ENCODE measurements around the gene HIVEP1. TPM values are rescaled to one million over a fixed set of nuclear protein-coding genes. Genes with fewer than 3 reads are reported as not detected.

The HIVEP1 gene
- total RNA-seq: 27.3 and 38.5 TPM in 2 replicates

GRCh38 chr6:12012038-12012557 lies at the start of gene HIVEP1:
Gene HIVEP1 (plus strand): TSS chr6:12012312. CDS start chr6:12015629, 3,317 bp downstream.
- DNase-seq (ENCODE audit: extremely low read depth, low read depth, low spot score): no peak

- DNase-seq (ENCODE audit: extremely low read depth, low read depth, low spot score): no peak
Observed at GRCh38 chr6:11963756-11964500, 48.2 kb upstream of the HIVEP1 start.

- DNase-seq (ENCODE audit: extremely low read depth, low read depth, low spot score): no peak
Observed at GRCh38 chr6:11964729-11965335, 47.3 kb upstream of the HIVEP1 start.

GRCh38 chr6:11965499-11965898 lies 46.6 kb upstream of the HIVEP1 start:
- DNase-seq (ENCODE audit: extremely low read depth, low read depth, low spot score): no peak

GRCh38 chr6:11968241-11968806 lies 43.8 kb upstream of the HIVEP1 start:
- no peak for DNase-seq (ENCODE audit: extremely low read depth, low read depth, low spot score)

DNA sequence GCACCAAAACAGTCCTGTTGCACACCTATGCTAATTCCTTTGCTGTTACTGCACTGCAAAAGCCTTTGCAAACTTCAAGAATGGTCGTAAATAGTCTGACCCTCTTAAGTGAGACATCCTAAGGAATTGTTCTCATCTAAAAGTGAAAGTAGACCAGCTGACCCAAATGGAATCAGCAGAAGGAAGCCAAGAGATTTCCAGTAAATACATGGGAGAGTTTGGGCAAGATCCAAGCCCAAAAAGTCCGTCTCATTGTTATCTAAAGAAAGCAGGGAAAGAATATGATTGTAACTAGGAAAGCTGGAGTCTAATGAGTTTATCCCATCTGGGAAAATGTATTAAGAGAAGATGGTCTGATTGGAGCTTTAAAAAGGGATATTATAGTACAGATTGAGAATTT lies 43.0 kb upstream of the HIVEP1 start:
- peak; percentile 12 for DNase-seq (ENCODE audit: extremely low read depth, low read depth, low spot score)

DNA sequence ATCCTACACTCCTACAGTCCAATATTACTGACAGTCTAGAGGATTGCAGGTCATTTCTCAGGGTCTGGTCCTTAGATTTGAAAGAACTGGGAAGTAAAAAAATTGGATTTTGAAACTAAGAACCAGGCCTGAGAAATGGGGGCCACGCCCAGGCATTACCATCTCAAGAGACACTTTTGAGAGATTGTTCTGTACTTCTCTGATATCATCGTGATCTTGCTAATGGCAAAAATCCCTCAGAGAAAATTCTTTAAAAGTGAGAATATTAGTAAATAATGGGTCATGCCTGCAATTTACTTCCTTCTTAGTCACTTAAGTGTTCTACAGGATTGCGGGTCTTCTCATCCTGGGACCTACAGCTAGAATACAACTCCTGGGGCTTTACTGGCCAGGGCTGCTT lies 42.0 kb upstream of the HIVEP1 start:
- no peak for DNase-seq (ENCODE audit: extremely low read depth, low read depth, low spot score)

GRCh38 chr6:11971154-11971553 lies 41.0 kb upstream of the HIVEP1 start:
- DNase-seq (ENCODE audit: extremely low read depth, low read depth, low spot score): no peak

DNA sequence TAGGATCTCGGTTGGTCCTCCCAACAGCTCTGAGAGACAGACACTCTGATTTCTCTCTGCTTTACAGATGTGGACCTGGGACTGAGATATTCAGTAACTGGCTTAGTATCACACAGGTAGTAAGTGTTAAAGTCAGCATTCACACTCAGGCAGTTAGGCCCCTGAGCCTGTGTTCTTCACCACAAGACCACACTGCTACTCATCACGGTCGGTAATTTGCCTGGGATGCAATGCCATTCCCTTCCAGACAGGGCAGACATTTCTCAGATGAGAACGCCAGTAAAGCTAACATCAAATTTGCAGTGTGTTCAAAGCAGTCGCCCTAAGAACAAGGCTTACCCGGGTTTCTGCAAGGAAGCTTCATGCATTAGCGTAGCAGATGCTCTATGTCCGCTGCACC lies 39.8 kb upstream of the HIVEP1 start:
- DNase-seq (ENCODE audit: extremely low read depth, low read depth, low spot score): no peak

GRCh38 chr6:11972806-11973205 lies 39.3 kb upstream of the HIVEP1 start:
- DNase-seq (ENCODE audit: extremely low read depth, low read depth, low spot score): no peak

GRCh38 chr6:11973238-11973637 lies 38.9 kb upstream of the HIVEP1 start:
- no peak for DNase-seq (ENCODE audit: extremely low read depth, low read depth, low spot score)

- no peak for DNase-seq (ENCODE audit: extremely low read depth, low read depth, low spot score)
Observed at GRCh38 chr6:11974089-11974488, 38.0 kb upstream of the HIVEP1 start.

DNA sequence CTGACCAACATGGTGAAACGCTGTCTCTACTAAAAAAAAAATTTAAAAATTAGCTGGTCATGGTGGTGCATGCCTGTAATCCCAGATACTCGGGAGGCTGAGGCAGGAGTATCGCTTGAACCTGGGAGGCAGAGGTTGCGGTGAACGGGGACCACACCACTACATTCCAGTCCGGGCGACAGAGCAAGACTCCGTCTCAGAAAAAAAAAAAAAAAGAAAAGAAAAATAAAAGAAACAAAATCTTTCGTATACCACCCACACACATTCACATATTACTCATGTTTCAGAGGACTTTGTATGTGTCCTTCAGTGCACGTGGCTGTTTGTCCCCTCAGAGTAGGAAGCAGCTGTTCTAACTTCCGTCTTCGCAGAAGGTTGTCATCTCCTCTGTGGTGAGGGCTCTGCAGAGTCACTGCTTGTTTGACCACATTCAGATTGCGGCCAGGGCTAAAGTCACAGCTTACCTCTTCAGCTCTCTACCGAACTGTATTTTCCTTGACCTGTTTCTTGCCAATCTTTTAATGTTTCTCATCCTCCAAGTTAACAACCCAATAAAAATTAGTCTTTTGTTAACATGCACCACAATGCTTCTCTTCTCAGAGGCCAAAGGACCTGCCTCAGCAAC lies 36.6 kb upstream of the HIVEP1 start:
- no peak for DNase-seq (ENCODE audit: extremely low read depth, low read depth, low spot score)

DNA sequence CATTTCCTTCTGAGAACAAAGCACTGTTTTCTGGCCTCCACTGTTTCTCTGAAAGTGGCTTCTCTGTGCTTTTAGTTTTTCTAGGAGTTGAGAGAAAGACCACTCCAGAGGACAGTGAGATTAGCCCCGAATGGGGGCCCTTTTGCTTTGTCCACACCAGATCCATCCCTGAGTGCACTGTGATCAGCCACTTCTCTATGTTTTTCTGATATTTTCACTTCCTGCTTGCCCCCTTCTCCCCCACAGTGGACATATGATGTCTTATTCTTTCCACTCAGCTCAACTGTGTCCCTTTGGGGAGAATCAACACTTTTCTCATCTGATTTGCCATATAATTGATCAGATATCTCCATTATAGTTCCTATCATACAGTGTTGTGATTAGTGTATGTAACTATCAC lies 35.6 kb upstream of the HIVEP1 start:
- no peak for DNase-seq (ENCODE audit: extremely low read depth, low read depth, low spot score)

GRCh38 chr6:11977193-11977592 lies 34.9 kb upstream of the HIVEP1 start:
- DNase-seq (ENCODE audit: extremely low read depth, low read depth, low spot score): no peak

DNA sequence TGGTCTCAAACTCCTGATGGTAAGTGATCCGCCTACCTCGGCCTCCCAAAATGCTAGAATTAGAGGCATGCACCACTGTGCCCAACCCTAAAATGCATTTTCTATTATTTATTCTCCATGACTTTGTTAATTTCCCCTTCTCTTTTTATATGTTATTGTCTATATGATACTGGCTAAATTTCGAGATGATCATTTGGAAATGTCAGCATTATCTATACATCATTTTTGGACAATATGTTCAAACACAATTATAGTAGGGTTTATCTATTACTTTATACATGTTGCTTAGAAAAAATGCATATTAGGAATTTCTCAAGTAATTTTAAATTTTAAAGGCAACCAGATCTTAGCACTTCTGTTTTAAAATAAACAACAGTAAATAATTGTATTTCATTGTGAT lies 34.4 kb upstream of the HIVEP1 start:
- DNase-seq (ENCODE audit: extremely low read depth, low read depth, low spot score): no peak

DNA sequence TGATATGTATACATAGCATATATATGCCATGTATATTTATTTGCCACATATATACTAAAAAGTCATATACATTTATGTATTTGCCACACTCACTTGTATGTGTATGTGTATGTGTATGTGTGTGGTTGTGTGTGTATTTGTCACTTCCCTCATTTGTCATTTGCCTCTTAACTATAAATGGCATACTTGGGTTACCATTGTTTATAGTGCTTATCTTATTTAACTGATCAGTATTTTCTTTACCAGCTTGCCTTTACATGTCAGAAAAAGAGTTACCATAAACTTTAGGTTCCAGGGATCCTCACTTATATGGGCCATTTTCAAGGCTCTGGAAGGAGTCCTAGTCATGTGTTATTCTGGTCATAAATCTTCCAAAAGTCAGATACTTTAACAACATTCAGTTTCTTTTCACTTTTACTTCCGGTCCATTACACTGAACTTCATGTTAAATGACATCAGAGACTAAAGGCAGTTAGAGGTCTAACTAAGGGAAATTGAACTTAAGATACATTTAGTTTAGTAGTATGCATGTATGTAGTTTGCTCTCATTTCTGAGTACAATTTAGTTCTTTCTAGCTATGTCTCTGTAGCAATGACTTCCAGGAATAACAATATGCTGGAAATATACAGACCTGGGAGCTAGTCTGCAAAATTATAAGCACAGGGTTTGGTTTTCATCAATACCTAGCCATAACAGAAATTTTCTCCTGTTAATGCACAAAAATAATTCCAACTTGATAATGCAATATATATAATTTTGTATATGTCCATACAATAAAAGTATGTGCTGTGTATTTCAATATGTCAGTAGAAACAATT lies 33.7 kb upstream of the HIVEP1 start:
- no peak for DNase-seq (ENCODE audit: extremely low read depth, low read depth, low spot score)

- DNase-seq (ENCODE audit: extremely low read depth, low read depth, low spot score): no peak
Observed at GRCh38 chr6:11979866-11980265, 32.2 kb upstream of the HIVEP1 start.

DNA sequence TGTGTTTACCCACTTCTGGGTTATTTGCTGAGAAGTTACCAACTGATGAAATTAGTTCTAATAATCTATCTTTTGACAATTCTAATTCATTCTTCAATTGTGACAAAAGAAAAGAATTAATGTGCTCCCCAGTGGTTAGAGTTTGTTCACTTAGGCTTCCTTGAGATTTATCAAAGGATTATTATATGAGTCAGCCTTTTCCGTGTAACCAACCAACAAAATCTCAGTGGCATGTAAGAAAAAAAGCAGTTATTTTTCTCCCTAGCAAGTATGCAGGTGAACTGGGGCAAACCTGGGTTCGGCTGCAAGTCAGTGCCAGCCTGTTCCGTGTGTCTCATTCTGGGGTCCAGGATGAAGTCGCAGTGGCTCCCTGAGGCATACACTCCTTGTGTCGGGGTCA lies 28.8 kb upstream of the HIVEP1 start:
- DNase-seq (ENCODE audit: extremely low read depth, low read depth, low spot score): no peak

DNA sequence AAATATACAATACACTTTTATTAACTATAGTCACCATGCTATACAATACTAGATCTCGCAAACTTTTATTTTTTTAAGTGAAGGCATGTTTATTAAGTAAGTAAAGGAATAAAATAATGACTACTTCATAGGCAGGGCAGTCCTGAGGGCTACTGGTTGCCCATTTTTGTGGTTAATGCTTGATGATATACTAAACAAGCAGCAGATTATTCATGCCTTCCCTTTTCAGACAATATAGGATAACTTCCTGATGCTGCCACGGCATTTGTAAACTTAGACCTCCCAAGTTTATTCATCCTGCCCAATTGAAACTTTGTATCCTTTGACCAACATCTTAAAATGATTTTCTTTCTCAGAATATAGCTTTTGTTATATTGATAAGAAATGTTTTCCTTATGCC lies 24.7 kb upstream of the HIVEP1 start:
- DNase-seq (ENCODE audit: extremely low read depth, low read depth, low spot score): no peak

DNA sequence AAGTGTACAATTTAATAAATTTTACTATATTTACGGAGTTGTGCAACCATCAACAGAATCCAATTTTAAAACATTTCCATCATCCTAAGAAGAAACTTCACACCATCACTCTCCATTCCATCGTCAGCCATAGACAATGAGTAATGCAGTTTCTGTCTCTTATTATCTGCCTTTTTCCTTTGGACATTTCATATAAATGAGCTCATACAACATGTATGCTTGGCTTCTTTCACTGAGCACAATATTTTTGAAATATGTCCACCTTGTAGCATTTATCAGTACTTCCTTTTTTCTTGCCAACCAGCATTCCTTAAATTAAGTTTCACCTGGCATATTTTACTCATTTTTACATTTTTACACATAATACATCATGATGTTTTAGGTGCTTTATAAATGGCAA lies 22.7 kb upstream of the HIVEP1 start:
- no peak for DNase-seq (ENCODE audit: extremely low read depth, low read depth, low spot score)

Measured in glomerular endothelial cell (primary cell).